Hippocampal formation (tissue), 2 donors: Measurements from ENCODE around the gene RBMY1J.
"Not testable (repeated sequence)": the region's sequence is repeated elsewhere in the genome, so short reads cannot be mapped to it uniquely, and the experiment has no call there.

Experiments
- DNase-seq, 2 donors: peaks; one replicate each; lab custom pipeline; 2025; lab: John Stamatoyannopoulos, UW

Gene RBMY1J

DNA sequence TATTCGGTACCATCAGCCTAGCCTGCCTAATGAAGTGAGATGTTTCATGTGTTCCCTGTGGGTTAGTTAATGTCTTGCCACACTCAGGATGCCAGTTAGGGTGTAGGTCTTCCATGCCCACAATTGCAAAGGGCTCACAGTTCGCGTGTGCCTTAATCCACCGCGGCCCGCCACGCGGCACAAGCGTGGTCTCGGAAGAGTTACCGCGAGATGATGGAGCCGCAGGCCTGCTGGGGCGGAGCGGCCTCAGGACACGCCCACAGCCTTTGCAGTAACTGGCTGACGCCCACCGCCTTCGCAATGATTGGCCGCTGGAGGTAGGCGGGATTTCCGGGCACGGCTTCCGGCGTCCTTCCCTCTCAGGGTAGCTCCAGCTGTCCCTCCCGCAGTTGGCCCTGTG is at the start of gene RBMY1J:
Gene RBMY1J, plus strand, starts transcription at position 301 of the 400 bp plus-strand sequence. CDS start 2,038 bp downstream, outside the sequence.
- DNase-seq, result not testable (repeated sequence)

DNA sequence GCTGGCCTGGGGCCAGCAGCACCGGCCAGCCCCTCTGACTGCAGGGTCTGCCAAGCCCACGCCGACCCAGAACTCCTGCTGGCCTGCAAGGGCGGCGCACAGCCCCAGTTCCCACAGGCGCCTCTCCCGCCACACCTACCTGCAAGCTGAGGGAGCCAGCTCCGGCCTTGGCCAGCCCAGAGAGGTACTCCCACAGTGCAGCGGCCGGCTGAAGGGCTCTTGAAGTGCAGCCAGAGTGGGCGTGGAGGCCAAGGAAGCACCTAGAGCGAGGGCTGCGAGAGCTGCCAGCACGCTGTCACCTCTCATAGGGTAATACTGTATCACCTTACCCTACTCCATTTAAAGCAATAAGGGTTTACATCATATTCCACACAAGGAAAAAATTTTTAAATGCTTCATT is 35.8 kb upstream of the RBMY1J start:
- no peak for DNase-seq

DNA sequence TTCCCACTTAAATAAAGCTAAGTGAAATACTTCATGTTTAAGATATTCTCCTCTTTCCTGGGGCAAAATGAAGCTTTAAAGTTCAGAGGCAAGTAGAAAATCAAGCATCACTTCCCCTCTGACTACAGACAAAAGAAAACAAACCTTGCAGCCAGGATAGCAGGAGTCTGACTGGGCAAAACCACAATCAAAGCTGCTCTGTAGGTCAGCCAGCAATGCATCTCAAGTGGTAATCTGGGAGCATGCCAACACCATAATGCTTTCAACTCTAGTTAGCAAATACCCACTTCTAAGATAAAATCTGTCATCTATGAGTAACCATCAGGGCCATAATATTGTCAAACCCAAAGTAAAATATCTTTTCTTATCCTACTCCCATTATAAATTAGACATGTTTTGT is 32.6 kb upstream of the RBMY1J start:
- no peak for DNase-seq

DNA sequence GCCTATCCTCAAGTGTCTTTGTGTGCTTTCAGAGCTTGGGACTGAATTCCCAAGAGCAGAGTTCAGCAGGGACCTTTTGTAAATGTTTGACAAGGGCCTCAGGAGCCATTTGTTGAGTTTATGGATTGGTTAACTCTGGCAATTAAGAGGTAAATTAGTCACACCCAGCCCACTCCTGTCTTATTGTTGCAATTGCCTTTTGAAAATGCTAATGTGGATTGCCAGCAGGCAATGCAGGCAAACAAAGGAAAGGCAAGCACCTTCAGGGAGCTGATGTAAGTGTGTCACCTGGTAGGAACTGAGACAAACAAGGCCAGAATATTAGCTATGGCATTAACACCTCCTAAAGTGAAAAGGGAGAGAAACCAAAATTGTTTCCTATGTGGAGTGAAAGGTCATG is 29.7 kb upstream of the RBMY1J start:
- no peak for DNase-seq

DNA sequence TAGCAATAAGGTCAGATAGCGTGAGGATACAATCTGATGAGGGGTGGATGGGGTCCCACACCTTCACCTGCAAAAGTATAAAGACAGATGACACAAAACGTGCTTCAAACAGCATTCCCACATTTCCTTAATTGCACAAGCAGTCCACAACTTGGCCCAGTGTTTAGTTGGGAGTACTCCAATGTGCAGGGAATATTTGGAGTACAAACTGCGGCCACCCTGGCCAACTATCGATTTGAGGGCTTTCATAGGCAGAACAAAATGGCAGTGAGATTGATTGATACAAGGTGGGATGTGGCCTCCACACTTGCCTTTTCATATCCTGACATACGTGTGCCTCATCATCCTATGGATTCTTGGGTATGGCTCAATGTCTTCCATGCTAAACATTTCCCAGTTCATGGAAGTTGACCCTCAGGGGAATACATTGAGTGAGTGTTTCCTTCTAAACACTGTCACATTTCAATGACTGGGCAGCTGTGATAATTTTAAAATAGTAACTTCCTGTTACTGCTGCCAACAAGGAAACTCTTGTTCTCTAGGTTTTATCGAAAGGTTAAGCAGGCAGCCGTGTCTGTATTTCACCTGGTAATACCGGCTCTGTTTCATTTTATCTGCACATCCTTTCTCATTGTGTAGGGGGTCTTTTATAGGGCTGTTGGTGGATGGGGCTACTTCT is 41.6 kb downstream of the RBMY1J start:
- DNase-seq, result not testable (repeated sequence)

DNA sequence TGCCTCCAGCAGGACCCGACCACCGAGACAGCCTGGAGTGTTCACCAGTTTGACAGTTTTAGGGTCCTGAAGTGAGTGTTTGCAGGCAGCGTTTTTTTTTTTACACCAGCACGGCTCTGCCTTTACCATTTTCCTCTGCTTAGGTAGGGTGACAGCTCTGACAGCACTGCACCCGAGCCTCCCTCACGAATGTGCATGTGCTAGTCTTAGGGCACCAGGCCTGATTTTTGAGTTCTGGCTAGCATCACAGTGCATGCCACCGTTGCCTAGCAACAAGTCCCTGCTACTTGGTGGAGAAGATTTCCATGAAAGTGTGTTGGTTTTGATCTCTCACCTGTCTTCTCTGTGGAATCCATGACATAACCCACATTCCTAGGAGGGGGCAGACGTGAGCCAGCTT is 52.3 kb downstream of the RBMY1J start:
- DNase-seq, result not testable (repeated sequence)

DNA sequence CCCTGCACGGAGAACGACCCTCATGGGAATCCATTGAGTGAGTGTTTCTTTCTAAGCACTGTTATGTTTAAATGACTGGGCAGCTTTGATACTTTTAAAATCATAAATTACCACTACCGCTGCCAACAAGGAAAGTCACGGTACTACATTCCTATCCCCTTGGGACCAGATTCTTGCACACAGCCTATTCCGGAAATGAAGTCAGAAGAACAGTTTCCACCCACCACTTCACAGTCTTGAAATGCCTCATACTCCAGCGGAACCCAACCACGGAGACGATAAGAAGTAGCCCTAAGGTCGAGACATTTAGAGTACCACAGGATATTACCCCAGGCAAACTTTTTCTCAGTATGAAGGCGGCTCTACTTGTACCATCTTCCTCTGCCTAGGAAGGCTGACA is 58.8 kb downstream of the RBMY1J start:
- not testable (repeated sequence) for DNase-seq
